Breast epithelium (tissue), 3 donors: ENCODE measurements around the gene MECR.

Source experiments
- CTCF ChIP-seq, 3 donors: fragments of 450-650 bp; IDR thresholded peaks; one replicate each; pipeline ENCODE4 v1.5.1; 2016 to 2017; ENCODE audit warnings: antibody characterized with exemption in 3 of 3, mild to moderate bottlenecking in 3 of 3, moderate library complexity in 3 of 3
- POLR2AphosphoS5 ChIP-seq, 3 donors: sonication (generic); formaldehyde crosslinking; IDR thresholded peaks; one replicate each; pipeline ENCODE4 v1.6.1; 2017; ENCODE audit warnings: antibody characterized with exemption in 3 of 3

- TF ChIP-seq CTCF (IDR thresholded peaks at IDR 0.05) (no peak), POLR2AphosphoS5 (IDR thresholded peaks at IDR 0.05) (no peak)
These were observed 5.4 kb downstream of the MECR start for GRCh38 chr1:29225361-29225760.
